Right lobe of liver (tissue), 4 donors: ENCODE measurements around the gene GATA5.

ENCODE experiments used
- POLR2A ChIP-seq: fragments of 450-650 bp; IDR thresholded peaks from one replicate; pipeline ENCODE4 v1.6.1; 2017; ENCODE audit warnings: antibody characterized with exemption, mild to moderate bottlenecking
- TF ChIP-seq, protein P1 (sequence below), 4 donors: fragments of 200-600 bp in 3 of 4; fragments of 450-650 bp in 1 of 4; IDR thresholded peaks; one replicate each; pipeline versions ENCODE4 v1.5.1 to v1.8.0; 2016 to 2022; ENCODE audit warnings: antibody characterized with exemption in 4 of 4, mild to moderate bottlenecking in 2 of 4
- donor health status: DM: no; HTN: no; CAD: no.
- donor health status: DM: no; HTN: no; CAD: no.
- donor health status: DM: no; HTN: yes; CAD: no.

DNA sequence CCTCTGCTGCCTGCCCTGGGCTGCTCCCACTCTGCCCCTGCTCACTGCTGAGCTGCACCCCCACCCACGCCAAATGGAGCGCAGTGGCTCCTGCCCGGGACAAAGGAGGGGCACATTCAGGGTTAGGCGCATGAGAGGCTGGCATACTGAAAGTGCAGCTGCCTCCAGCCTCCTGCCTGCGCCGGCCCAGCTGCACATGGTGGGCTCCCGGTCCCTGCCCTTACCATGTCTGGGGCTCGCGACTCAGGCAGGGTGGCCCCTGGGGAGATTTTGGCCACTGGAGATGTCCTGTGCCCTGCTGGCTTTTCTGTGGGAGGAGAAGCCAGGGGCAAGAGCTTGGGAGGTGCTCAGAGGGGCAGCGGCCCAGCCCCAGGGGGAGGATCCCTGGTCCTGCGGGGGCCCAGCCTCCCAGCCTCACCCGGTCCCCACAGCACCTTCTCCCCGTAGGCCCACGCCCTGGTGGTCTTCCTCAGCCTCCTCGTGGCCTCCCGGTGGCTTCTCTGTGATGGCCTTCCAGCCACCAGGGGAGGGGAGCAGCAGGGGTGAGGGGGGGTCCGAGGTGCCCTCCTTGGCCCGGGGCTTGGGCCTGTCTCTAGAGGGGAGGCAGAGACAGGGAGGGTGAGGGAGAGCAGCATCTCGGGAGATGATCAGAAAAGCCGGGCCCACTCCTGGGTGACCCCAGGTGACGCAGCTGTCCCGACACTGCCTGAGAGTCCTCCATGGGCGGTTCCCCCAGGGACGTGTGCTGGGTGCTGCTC lies 60.3 kb downstream of the GATA5 start:
- TF ChIP-seq, protein P1, sequence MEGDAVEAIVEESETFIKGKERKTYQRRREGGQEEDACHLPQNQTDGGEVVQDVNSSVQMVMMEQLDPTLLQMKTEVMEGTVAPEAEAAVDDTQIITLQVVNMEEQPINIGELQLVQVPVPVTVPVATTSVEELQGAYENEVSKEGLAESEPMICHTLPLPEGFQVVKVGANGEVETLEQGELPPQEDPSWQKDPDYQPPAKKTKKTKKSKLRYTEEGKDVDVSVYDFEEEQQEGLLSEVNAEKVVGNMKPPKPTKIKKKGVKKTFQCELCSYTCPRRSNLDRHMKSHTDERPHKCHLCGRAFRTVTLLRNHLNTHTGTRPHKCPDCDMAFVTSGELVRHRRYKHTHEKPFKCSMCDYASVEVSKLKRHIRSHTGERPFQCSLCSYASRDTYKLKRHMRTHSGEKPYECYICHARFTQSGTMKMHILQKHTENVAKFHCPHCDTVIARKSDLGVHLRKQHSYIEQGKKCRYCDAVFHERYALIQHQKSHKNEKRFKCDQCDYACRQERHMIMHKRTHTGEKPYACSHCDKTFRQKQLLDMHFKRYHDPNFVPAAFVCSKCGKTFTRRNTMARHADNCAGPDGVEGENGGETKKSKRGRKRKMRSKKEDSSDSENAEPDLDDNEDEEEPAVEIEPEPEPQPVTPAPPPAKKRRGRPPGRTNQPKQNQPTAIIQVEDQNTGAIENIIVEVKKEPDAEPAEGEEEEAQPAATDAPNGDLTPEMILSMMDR (IDR thresholded peaks at IDR 0.05), result no peak
- no peak for TF ChIP-seq POLR2A
